GM13976 (cell line): ENCODE results near the gene DLEC1.

Experiments used
- DNase-seq: peaks from one replicate; pipeline ENCODE4 v3.0.0; 2012; ENCODE audit warnings: low spot score
- in situ Hi-C: fragments of 300-500 bp; cut with MboI; formaldehyde crosslinking; loops from one replicate; pipeline ENCODE4 v1.12.0; 2022; ENCODE audit warnings: low sequenced_read_pairs, mixed read lengths, inconsistent platforms; ENCODE audit not compliant: unreplicated experiment
- TF ChIP-seq, protein P1 (sequence below): IDR thresholded peaks from 2 replicates; pipeline ENCODE4 v1.5.1; 2012; ENCODE audit warnings: borderline replicate concordance, mild to moderate bottlenecking; ENCODE audit not compliant: insufficient read depth; ENCODE audit errors: extremely low read depth, missing control alignments, control extremely low read depth

DLEC1 gene

GRCh38 chr3:38138349-38139190 lies 99.6 kb downstream of the DLEC1 start, which contains the start of gene MYD88:
Gene MYD88, plus strand, starts transcription at chr3:38138661. Its CDS starts 40 bp downstream, at chr3:38138701.
- TF ChIP-seq, protein P1, sequence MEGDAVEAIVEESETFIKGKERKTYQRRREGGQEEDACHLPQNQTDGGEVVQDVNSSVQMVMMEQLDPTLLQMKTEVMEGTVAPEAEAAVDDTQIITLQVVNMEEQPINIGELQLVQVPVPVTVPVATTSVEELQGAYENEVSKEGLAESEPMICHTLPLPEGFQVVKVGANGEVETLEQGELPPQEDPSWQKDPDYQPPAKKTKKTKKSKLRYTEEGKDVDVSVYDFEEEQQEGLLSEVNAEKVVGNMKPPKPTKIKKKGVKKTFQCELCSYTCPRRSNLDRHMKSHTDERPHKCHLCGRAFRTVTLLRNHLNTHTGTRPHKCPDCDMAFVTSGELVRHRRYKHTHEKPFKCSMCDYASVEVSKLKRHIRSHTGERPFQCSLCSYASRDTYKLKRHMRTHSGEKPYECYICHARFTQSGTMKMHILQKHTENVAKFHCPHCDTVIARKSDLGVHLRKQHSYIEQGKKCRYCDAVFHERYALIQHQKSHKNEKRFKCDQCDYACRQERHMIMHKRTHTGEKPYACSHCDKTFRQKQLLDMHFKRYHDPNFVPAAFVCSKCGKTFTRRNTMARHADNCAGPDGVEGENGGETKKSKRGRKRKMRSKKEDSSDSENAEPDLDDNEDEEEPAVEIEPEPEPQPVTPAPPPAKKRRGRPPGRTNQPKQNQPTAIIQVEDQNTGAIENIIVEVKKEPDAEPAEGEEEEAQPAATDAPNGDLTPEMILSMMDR, result no peak
- in situ Hi-C loops, result loop anchor here (25.0 kb wide), 1 partner anchor 349 kb away; the partner anchor contains the start of gene EXOG
- DNase-seq, result peak; percentile 87

GRCh38 chr3:38139191-38139590 lies 100.2 kb downstream of the DLEC1 start:
- TF ChIP-seq, protein P1, result no peak
- in situ Hi-C loops, result loop anchor here (25.0 kb wide), 1 partner anchor 348 kb away; the partner anchor contains the start of gene EXOG
- DNase-seq, result no peak

- in situ Hi-C loops, result loop anchor here (25.0 kb wide), 1 partner anchor 348 kb away; the partner anchor contains the start of gene EXOG
- TF ChIP-seq, protein P1, result no peak
Observed at GRCh38 chr3:38139652-38140051, 100.6 kb downstream of the DLEC1 start.

GRCh38 chr3:38140326-38141172 lies 101.5 kb downstream of the DLEC1 start:
- TF ChIP-seq, protein P1, result no peak
- in situ Hi-C loops, result loop anchor here (25.0 kb wide), 1 partner anchor 347 kb away; the partner anchor contains the start of gene EXOG
- no peak for DNase-seq

More at GRCh38 chr3:38139652-38140051, 100.6 kb downstream of the DLEC1 start:
- no peak for DNase-seq

- in situ Hi-C loops, result loop anchor here (25.0 kb wide), 1 partner anchor 346 kb away; the partner anchor contains the start of gene EXOG
- no peak for DNase-seq
- TF ChIP-seq, protein P1, result no peak
Observed at GRCh38 chr3:38141173-38141951, 102.4 kb downstream of the DLEC1 start.
